Endothelial cell of umbilical vein (primary cell): ENCODE measurements around the gene LRFN2.

Experiments
- MYC ChIP-seq: IDR thresholded peaks from one replicate; pipeline ENCODE4 v1.6.1; 2011; ENCODE audit warnings: mild to moderate bottlenecking, low read depth, low read length
- TF ChIP-seq, protein P1 (sequence below), 2 donors: IDR thresholded peaks; 1 replicate in 1 of 2; 2 replicates in 1 of 2; pipeline ENCODE4 v1.5.1; 2011; ENCODE audit warnings: low read length in 2 of 2, mild to moderate bottlenecking in 2 of 2, moderate library complexity in 2 of 2, control low read depth in 1 of 2, inconsistent platforms in 1 of 2, low read depth in 1 of 2; ENCODE audit not compliant: insufficient read depth in 1 of 2; ENCODE audit errors: extremely low read depth in 1 of 2

DNA sequence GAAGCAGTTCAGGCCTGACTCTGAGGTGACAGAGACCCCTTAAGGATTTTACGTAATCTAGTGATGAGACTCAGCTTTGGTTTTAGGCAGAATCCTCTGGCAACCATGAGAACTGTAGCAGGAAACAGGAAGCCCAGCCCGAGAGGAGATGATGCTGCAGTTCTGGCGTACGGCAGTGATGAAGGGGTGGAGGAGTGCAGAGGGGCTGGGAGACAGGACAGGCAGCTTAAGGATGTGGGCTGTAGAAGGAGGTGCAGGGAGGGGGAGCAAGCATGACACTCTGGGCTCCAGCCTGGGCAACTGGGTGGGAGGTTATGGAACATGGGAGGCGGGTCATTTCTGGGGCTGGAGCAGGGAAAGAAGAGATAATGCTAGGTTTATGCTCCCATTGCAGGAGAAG lies 67.1 kb downstream of the LRFN2 start:
- TF ChIP-seq MYC, result no peak
- TF ChIP-seq, protein P1, sequence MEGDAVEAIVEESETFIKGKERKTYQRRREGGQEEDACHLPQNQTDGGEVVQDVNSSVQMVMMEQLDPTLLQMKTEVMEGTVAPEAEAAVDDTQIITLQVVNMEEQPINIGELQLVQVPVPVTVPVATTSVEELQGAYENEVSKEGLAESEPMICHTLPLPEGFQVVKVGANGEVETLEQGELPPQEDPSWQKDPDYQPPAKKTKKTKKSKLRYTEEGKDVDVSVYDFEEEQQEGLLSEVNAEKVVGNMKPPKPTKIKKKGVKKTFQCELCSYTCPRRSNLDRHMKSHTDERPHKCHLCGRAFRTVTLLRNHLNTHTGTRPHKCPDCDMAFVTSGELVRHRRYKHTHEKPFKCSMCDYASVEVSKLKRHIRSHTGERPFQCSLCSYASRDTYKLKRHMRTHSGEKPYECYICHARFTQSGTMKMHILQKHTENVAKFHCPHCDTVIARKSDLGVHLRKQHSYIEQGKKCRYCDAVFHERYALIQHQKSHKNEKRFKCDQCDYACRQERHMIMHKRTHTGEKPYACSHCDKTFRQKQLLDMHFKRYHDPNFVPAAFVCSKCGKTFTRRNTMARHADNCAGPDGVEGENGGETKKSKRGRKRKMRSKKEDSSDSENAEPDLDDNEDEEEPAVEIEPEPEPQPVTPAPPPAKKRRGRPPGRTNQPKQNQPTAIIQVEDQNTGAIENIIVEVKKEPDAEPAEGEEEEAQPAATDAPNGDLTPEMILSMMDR (IDR thresholded peaks at IDR 0.05; ENCODE audit: extremely low read depth in 1 of 2, insufficient read depth in 1 of 2, low read depth in 1 of 2, low read length in 2 of 2), result no peak
